Activated CD8-positive, alpha-beta T cell treated with anti-CD3 and anti-CD28 coated beads, Interleukin-2, amount 10 ng/mL, durations not matched to agents 7 days and 5 days (primary cell): ENCODE results near the gene EIPR1. TPM values are rescaled to one million over a fixed set of nuclear protein-coding genes. Genes with fewer than 3 reads are reported as not detected.

Source experiments
- ATAC-seq: fragments of 150-1000 bp; cut with Tn5 transposase; one replicate; pipeline ENCODE4 v1.10.0; 2021; ENCODE audit warnings: moderate library complexity
- CTCF ChIA-PET: fragments of 350-600 bp; sonication (Branson Sonifier 250); formaldehyde crosslinking; loops from one replicate; lab custom pipeline; 2021; ENCODE audit warnings: antibody characterized with exemption; lab: Charles Lee
- POLR2A ChIA-PET: fragments of 350-600 bp; sonication (Branson Sonifier 250); formaldehyde crosslinking; loops from one replicate; lab custom pipeline; 2021; ENCODE audit warnings: antibody characterized with exemption; lab: Charles Lee
- DNase-seq: peaks from one replicate; pipeline ENCODE4 v3.0.0-alpha.2; 2020
- H3K27ac Mint-ChIP-seq: one replicate; pipeline ENCODE4 v1.8.0; 2021; ENCODE audit warnings: mild to moderate bottlenecking, mixed read lengths
- H3K27me3 Mint-ChIP-seq: one replicate; pipeline ENCODE4 v1.8.0; 2021; ENCODE audit warnings: low read depth, mixed read lengths
- H3K36me3 Mint-ChIP-seq: one replicate; pipeline ENCODE4 v1.8.0; 2021; ENCODE audit warnings: low read depth, mixed read lengths
- H3K4me1 Mint-ChIP-seq: one replicate; pipeline ENCODE4 v1.8.0; 2021; ENCODE audit warnings: low read depth, mixed read lengths
- H3K4me3 Mint-ChIP-seq: one replicate; pipeline ENCODE4 v1.8.0; 2021; ENCODE audit warnings: mild to moderate bottlenecking, mixed read lengths
- H3K9me3 Mint-ChIP-seq: one replicate; pipeline ENCODE4 v1.8.0; 2022; ENCODE audit warnings: mixed read lengths; ENCODE audit not compliant: insufficient read depth
- total RNA-seq, 2 experiments: library from RNA; stranded (reverse); gene quantifications; one replicate each; pipeline ENCODE4 v1.2.3, GENCODE V29; 2021

EIPR1 gene
- total RNA-seq, 2 experiments from 2014 or later = 38.9 to 41.4 TPM

DNA sequence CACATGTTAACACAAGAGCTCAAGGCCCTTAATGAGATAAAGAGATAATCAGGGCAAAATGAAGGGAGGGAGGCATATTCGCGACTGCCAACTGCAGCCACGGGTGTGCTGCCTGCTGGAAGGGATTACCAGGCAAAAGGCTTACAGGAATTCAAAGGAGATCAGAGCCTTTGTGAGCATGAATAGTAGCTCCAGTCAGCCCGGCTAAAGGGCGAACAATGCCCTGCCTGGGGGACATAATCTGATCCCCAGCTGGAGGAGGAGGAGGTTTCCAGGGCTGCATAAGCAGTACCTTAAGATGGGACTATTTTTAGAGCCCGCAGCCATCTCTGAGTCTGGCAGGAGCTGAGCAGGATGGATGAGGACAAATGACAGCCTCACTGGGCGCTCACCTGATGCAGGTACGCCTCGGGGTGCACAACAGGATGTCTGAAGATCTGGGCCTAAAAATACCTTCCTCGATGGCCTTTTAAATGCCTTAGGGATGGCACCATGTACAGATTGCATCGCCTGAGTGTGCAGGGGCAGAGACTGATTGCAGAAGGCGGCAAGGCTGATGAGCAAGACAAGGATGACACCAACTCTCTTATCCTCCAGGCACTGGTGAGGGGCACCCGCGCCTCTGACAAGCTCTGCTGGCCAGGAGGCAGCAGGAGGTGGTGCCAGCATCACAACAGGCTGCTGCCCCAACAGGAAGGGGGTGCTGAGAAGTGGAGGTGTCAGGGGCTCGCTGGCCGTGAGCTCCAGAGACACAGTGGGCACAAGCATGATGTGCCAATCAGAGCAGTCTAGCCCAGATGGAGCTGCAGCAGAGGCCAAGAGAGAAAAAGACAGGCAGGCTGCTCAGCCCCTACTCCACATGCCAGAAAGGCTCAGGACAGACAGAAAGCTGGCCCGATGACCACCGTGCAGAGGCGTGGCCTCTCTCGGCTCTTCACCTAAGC is 111.4 kb downstream of the EIPR1 start:
- peaks cover 16% of the 10 kb centered on the region for H3K36me3 Mint-ChIP-seq
- no peak overlapping the region for H3K4me3 Mint-ChIP-seq
- H3K9me3 Mint-ChIP-seq = no peaks in the 10 kb centered on the region
- no peak for DNase-seq
- no peak for ATAC-seq
- H3K27me3 Mint-ChIP-seq = no peaks in the 10 kb centered on the region
- no peak overlapping the region for H3K27ac Mint-ChIP-seq
- ChIA-PET POLR2A (no interaction called here), CTCF (interaction anchor here (0.6 kb wide), 1 partner anchor 103 kb away, joined by 3 read pairs; no protein-coding TSS in a partner anchor)
- H3K4me1 Mint-ChIP-seq = no peaks in the 10 kb centered on the region

DNA sequence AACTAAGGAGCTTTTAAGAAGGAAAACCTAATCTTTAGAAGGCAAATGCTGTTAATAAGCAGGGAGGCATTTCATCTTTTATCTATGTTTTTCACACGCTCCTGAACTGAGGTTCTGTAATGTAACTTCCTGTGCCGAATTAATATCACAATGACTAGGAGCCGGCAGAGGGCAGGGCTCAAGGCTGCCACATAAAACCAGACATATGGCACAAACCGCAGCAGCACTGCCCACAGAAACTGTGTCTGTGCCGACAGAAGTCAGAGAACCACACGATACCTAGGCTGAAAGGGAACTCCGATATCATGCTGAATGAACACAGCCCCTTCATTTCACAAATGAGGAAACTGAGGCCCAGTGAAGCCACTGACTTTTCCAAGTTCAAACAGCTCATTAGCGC is 112.1 kb downstream of the EIPR1 start:
- Mint-ChIP-seq H3K27me3 (no peaks in the 10 kb centered on the region), H3K4me1 (no peaks in the 10 kb centered on the region), H3K27ac (no peak overlapping the region), H3K36me3 (peaks cover 14% of the 10 kb centered on the region), H3K9me3 (no peaks in the 10 kb centered on the region), H3K4me3 (no peak overlapping the region)
- DNase-seq (no peak), ATAC-seq (no peak)
- ChIA-PET CTCF (no interaction called here), POLR2A (interaction anchor here (0.8 kb wide), 1 partner anchor 114 kb away, joined by 3 read pairs; the partner anchor contains the start of gene TRAPPC12)

DNA sequence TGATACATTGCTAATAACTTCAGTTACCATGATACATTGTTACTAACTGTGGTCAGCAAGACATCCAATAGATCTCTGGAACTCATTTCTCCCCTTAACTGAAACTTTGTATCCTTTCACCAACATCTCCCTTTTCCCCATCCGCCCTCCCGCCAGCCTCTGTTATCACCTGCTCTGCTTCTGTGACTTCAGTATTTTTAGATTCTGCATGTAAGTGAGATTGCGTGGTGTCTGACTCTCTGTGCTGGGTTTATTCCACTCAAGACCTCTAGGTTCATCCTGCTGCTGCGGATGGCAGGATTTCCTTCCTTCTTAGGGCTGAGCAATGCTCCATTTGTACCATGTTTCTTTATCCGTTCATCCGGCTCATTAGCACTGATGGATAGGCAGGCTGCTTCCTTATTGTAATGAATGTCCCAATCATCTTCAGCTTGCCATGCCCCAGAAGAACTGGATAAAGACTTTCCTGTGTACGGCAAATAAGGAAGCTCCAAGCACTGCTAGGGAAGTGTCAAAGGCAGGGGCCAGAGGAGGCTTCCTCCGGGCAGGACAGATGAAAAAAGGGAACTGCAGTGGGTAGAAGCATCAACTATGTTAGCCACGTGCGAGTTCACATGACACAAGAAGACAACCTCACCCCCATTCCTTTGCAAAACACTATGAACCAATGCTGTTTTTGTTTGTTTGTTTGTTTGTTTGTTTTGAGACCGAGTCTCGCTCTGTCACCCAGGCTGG is 113.4 kb downstream of the EIPR1 start:
- Mint-ChIP-seq H3K27me3 (no peaks in the 10 kb centered on the region), H3K27ac (no peak overlapping the region), H3K9me3 (no peaks in the 10 kb centered on the region), H3K36me3 (peaks cover 10% of the 10 kb centered on the region), H3K4me1 (no peaks in the 10 kb centered on the region), H3K4me3 (no peak overlapping the region)
- no peak for ATAC-seq
- CTCF ChIA-PET = no interaction called here
- POLR2A ChIA-PET = no interaction called here
- no peak for DNase-seq

DNA sequence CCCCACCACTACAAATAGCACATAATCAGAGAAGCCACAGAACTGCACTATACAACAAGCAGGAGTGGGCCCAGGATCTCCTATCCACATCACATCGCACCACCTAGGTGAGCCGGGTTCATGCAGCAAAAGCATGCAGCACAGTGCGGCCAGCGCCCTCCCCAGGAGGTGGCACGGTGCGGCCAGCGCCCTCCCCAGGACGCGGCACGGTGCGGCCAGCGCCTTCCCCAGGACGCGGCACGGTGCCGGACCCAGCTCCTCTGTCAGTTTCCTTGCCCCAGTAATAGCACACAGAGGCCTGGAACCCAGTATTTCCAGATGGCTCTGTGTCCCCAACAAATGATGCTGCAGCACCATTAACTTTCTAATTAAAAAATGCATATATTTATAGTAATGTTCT is 114.1 kb downstream of the EIPR1 start:
- no peaks in the 10 kb centered on the region for H3K27me3 Mint-ChIP-seq
- POLR2A ChIA-PET = no interaction called here

DNA sequence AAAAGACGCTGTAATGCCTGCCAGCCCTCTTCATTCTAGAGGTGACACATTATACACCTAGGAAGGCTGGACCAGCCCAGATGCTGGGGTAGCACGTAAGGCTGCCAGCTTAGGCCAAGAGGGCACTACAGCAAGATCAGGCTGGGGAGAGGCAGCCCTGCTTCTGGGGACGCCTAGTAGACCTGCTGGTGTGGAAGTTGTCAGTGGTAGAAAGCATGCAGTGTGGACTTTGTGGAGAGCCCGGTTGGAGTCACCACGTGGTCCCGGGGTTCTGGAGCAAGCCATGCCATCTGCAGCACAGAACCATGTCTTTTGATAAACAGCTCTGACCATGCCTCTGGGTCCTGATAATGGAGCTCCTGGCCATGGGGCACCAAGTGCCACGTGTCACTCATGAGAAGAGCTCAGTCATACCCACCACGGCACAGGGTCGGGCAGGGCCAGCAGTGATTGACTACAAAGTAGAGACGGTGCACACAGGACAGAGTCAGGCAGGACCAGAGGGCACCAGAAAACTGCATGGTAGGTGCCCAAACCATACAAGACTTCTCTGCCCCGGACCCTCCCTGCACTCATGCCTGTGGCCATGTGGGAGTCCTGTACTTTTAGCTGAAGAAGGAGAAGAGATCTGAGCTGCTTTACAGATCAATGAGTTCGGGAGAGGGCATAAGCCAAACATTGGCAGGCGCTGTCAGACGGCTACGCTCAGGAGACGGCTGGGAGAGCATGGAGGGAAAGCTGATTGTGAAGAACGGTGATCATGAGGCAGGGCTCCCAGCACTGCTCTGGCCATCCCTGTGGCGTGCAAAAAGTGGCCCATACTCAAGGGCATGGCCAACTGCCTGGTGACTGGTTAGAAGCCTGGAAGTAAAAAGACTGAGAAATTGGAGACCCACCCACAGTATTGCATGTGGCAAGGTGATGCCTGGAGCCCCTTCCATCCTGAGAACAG is 114.9 kb downstream of the EIPR1 start:
- Mint-ChIP-seq H3K27ac (no peak overlapping the region), H3K36me3 (peaks cover 10% of the 10 kb centered on the region), H3K4me1 (no peaks in the 10 kb centered on the region), H3K4me3 (no peak overlapping the region), H3K9me3 (no peaks in the 10 kb centered on the region), H3K27me3 (no peaks in the 10 kb centered on the region)
- ChIA-PET POLR2A (no interaction called here), CTCF (no interaction called here)
- ATAC-seq = no peak
- DNase-seq = no peak

More for the DNA sequence above, 114.1 kb downstream of the EIPR1 start:
- Mint-ChIP-seq H3K9me3 (no peaks in the 10 kb centered on the region), H3K4me3 (no peak overlapping the region), H3K4me1 (no peaks in the 10 kb centered on the region), H3K27ac (no peak overlapping the region), H3K36me3 (peaks cover 10% of the 10 kb centered on the region)
- DNase-seq (no peak), ATAC-seq (no peak)
- CTCF ChIA-PET = no interaction called here

DNA sequence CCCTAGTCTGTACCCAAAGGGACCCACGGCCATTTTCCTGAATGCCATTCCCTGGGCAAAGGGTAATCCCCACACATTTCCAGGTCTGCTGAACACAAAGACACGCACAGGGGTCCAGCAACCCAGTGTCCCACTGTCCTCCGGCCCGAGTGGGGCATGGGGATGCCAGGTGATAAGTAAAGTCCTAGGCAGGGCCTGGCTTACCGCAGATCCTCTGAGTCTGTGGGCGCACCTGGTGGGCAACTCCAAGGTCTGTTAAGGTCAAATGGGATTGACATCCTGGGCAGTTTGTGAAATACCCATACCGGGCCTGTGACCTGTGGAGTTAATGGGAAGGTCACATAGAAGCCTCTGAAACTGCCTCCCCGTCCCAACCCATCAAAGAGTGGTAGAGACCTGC is 116.1 kb downstream of the EIPR1 start:
- Mint-ChIP-seq H3K4me1 (no peaks in the 10 kb centered on the region), H3K27ac (no peak overlapping the region), H3K9me3 (no peaks in the 10 kb centered on the region), H3K4me3 (no peak overlapping the region), H3K27me3 (no peaks in the 10 kb centered on the region), H3K36me3 (peaks cover 14% of the 10 kb centered on the region)
- ChIA-PET CTCF (no interaction called here), POLR2A (no interaction called here)
- ATAC-seq (no peak), DNase-seq (no peak)

DNA sequence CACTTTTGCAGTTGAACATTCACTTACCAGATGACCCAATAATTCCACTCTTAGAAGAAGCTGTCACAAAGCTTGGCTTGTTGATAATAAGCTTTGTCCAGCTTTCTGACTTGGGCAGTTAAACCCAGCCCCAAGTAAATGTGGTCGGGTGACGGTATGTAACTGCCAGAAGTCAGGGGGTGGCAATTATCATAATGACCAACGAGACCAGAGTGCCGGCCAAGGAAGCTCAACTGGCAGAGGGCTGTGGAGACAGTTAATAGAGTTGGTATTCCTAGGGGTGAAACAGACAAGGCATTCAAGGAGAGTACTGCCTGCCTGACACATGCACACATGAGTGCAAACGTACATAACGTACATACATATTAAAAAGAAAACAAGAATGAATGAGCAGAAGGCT is 116.7 kb downstream of the EIPR1 start:
- ATAC-seq (no peak), DNase-seq (no peak)
- Mint-ChIP-seq H3K9me3 (no peaks in the 10 kb centered on the region), H3K27me3 (no peaks in the 10 kb centered on the region), H3K36me3 (peaks cover 15% of the 10 kb centered on the region), H3K27ac (no peak overlapping the region), H3K4me3 (no peak overlapping the region), H3K4me1 (no peaks in the 10 kb centered on the region)
- POLR2A ChIA-PET = no interaction called here
- CTCF ChIA-PET = interaction anchor here (0.9 kb wide), 1 partner anchor 42 kb away, joined by 3 read pairs; no protein-coding TSS in a partner anchor

DNA sequence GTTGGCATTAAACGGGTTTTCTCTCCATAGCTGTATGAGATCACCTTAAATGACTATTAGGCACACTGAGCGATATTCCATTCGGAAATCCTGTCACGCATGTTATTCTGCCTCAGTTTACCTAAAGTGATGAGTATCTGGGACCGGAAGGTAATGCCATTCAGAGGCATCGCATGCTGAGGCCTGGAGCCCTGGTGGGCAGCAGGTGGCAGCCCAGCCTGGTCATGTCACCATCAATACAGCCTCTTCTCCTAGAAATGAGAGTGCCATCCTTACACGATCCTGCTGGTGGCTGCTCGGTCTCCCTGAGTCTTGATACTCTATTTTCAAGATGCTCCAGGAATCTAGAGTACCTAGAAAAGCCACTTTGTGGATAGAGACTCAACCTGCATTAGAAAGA is 119.8 kb downstream of the EIPR1 start:
- Mint-ChIP-seq H3K36me3 (peaks cover 34% of the 10 kb centered on the region), H3K4me3 (no peak overlapping the region), H3K27me3 (no peaks in the 10 kb centered on the region), H3K27ac (no peak overlapping the region), H3K4me1 (no peaks in the 10 kb centered on the region), H3K9me3 (no peaks in the 10 kb centered on the region)
- no peak for DNase-seq
- ChIA-PET POLR2A (no interaction called here), CTCF (no interaction called here)
- no peak for ATAC-seq

DNA sequence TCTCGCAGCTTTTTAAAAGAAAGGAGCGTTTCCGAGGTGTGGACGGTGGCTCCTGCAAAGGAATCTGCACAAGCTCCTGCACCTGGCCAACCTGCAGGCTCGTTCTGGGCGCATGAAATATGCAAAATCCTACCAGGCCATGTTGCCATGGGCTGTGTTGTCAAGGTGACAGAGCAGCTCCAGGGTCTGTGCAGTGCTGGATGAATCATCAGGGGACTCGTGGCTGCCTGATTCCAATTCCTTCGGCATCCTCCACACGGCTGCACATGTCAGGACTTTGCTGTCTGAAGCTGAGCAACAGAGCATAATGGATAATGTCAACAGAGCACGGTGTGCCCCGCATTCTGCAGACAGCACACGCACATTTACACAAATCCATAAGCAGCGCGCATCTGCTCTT is 120.5 kb downstream of the EIPR1 start:
- H3K4me3 Mint-ChIP-seq = no peak overlapping the region
- no peak for DNase-seq
- ChIA-PET POLR2A (no interaction called here), CTCF (no interaction called here)
- no peaks in the 10 kb centered on the region for H3K4me1 Mint-ChIP-seq
- H3K27ac Mint-ChIP-seq = no peak overlapping the region
- no peak for ATAC-seq
- H3K36me3 Mint-ChIP-seq = peaks cover 34% of the 10 kb centered on the region
- no peaks in the 10 kb centered on the region for H3K27me3 Mint-ChIP-seq
- H3K9me3 Mint-ChIP-seq = no peaks in the 10 kb centered on the region

DNA sequence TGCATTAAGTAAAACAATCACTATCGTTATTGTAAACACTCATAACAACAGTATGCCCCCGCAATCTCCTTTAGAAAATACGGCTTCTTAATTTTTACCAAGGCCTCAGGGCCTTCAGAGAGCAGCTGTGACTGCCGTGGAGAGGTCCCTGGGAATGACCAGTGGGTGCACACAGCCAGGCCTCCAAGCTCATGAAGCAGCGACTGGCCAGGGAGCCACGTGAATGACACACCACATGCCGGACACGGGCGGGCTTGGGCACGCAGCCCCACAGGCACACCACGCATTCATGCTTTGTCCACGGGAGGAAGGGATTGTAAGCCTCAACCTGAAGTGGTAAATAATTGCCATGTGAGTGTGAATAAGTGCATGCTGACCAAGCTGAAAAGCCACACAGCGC is 121.0 kb downstream of the EIPR1 start:
- Mint-ChIP-seq H3K4me3 (no peak overlapping the region), H3K36me3 (peaks cover 39% of the 10 kb centered on the region), H3K27me3 (no peaks in the 10 kb centered on the region), H3K27ac (no peak overlapping the region), H3K4me1 (no peaks in the 10 kb centered on the region), H3K9me3 (peaks cover under 1% of the 10 kb centered on the region)
- no peak for DNase-seq
- ATAC-seq = no peak
- ChIA-PET CTCF (no interaction called here), POLR2A (no interaction called here)

DNA sequence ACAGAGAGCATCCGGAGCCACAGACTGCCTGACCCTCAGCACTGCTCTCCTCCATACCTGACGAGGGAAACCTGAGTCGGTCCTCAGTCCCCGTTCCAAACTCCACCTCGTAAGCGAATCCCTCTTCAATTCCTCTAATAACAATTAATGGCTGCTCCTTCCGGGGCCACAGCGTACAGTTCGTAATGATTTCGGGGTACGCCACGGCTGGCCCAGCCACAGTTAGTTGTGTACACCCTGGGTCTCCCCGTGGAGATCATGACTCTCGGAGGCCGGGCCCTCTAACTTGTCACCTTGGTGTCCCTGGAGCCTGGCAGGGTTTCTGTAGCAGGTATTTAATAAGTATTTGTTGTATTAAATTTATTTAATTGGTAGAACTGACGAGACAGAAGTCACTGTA is 121.5 kb downstream of the EIPR1 start:
- Mint-ChIP-seq H3K9me3 (peaks cover 4% of the 10 kb centered on the region), H3K27me3 (no peaks in the 10 kb centered on the region), H3K4me3 (no peak overlapping the region), H3K27ac (no peak overlapping the region), H3K4me1 (no peaks in the 10 kb centered on the region), H3K36me3 (peaks cover 43% of the 10 kb centered on the region)
- ChIA-PET CTCF (no interaction called here), POLR2A (no interaction called here)
- DNase-seq (no peak), ATAC-seq (no peak)
